OCI-LY3 (cell line): ENCODE measurements around the gene TRIM40.

ENCODE experiments used
- EZH2phosphoT487 ChIP-seq: fragments of 200-600 bp; shearing (Covaris generic); IDR thresholded peaks from 2 replicates; pipeline ENCODE4 v1.6.1; 2018; ENCODE audit warnings: antibody characterized with exemption, mixed run types, low read depth
- TF ChIP-seq, protein P1 (sequence below): fragments of 200-600, 300-600 bp; sonication (generic); IDR thresholded peaks from 2 replicates; pipeline ENCODE4 v1.5.1; 2014; ENCODE audit warnings: antibody characterized with exemption, low read length, low read depth

DNA sequence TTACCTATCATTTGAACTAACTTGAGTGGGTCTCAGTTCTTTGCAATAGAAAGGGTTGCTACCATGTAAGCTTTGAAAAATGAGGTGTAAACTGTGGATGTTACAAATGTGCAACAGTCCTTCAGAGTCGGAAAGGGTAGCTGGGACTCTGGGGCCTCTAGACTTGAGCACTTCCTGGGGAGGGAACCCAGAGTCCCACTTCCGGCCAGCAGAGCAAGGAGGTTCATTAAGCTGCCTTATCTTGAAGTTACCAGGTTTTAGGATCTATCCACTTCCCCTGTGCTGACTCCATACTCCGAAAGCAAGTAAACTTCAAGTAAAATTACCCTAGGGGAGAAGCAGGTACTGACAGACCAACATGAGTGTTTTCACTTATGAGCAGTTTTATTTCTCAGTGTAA is 15.6 kb downstream of the TRIM40 start:
- TF ChIP-seq, protein P1, sequence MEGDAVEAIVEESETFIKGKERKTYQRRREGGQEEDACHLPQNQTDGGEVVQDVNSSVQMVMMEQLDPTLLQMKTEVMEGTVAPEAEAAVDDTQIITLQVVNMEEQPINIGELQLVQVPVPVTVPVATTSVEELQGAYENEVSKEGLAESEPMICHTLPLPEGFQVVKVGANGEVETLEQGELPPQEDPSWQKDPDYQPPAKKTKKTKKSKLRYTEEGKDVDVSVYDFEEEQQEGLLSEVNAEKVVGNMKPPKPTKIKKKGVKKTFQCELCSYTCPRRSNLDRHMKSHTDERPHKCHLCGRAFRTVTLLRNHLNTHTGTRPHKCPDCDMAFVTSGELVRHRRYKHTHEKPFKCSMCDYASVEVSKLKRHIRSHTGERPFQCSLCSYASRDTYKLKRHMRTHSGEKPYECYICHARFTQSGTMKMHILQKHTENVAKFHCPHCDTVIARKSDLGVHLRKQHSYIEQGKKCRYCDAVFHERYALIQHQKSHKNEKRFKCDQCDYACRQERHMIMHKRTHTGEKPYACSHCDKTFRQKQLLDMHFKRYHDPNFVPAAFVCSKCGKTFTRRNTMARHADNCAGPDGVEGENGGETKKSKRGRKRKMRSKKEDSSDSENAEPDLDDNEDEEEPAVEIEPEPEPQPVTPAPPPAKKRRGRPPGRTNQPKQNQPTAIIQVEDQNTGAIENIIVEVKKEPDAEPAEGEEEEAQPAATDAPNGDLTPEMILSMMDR, result no peak
- no peak for TF ChIP-seq EZH2phosphoT487
